GM12878 (cell line): Measurements from ENCODE around the gene SHB. TPM values are rescaled to one million over a fixed set of nuclear protein-coding genes. Genes with fewer than 3 reads are reported as not detected.

Experiments used
- ATAC-seq: fragments of 200-7000 bp; cut with Tn5 transposase; 3 replicates; pipeline ENCODE4 v1.9.1; 2020; ENCODE audit warnings: mild to moderate bottlenecking, moderate library complexity
- BruUV-seq: library from RNA; stranded (reverse); fragments of 400-500 nt; replicated peaks from 2 replicates; lab custom pipeline; 2021; lab: Mats Ljungman, UMichigan
- CTCF ChIA-PET: fragments of 300-600 bp; sonication (Branson Sonifier 250); formaldehyde crosslinking; extraction: SDS; loops from one replicate; lab custom pipeline; 2021; ENCODE audit warnings: inconsistent platforms; lab: Yijun Ruan, JAX
- POLR2A ChIA-PET: fragments of 350-600 bp; formaldehyde crosslinking; extraction: SDS; loops from one replicate; lab custom pipeline; 2021; ENCODE audit warnings: inconsistent platforms; lab: Charles Lee
- RAD21 ChIA-PET: fragments of 300-600 bp; sonication (Branson Sonifier 250); formaldehyde crosslinking; loops from one replicate; lab custom pipeline; 2023; ENCODE audit warnings: antibody characterized with exemption; ENCODE audit not compliant: unreplicated experiment; lab: Charles Lee
- SMC1A ChIA-PET: fragments of 300-600 bp; sonication (Branson Sonifier 250); formaldehyde crosslinking; loops from one replicate; lab custom pipeline; 2023; ENCODE audit not compliant: unreplicated experiment, uncharacterized antibody; lab: Charles Lee
- DNase-seq: peaks from one replicate; pipeline ENCODE4 v3.0.0-alpha.2; 2011; ENCODE audit warnings: low read depth, low spot score
- FAIRE-seq: peaks from 3 replicates; lab custom pipeline; 2011; peaks lifted over from hg19 to GRCh38; lab: Jason Lieb, UNC
- H2AFZ ChIP-seq: 2 replicates; pipeline ENCODE4 v1.6.0; 2011; ENCODE audit warnings: low read depth, low read length, control low read depth; ENCODE audit not compliant: control insufficient read depth
- H3K27ac ChIP-seq: 2 replicates; pipeline ENCODE4 v1.5.1; 2011; ENCODE audit warnings: control low read depth; ENCODE audit not compliant: control insufficient read depth, insufficient read depth
- H3K27me3 ChIP-seq, 2 experiments: replicated peaks in 1 of 2; 2 replicates each; pipeline versions ENCODE4 v1.6.0 to v1.6.1; 2011; ENCODE audit warnings: low read length in 1 of 2; ENCODE audit not compliant: control insufficient read depth in 2 of 2, insufficient read depth in 2 of 2
- H3K36me3 ChIP-seq, 2 experiments: 2 replicates each; pipeline ENCODE4 v1.5.1; 2011; ENCODE audit warnings: low read length in 1 of 2; ENCODE audit not compliant: control insufficient read depth in 2 of 2, insufficient read depth in 2 of 2
- H3K4me1 ChIP-seq: 2 replicates; pipeline ENCODE4 v1.6.1; 2011; ENCODE audit warnings: mild to moderate bottlenecking, low read length, moderate library complexity, mixed read lengths; ENCODE audit not compliant: control insufficient read depth, insufficient read depth
- H3K4me2 ChIP-seq: 2 replicates; pipeline ENCODE4 v1.6.0; 2011; ENCODE audit warnings: control low read depth; ENCODE audit not compliant: control insufficient read depth, insufficient read depth
- H3K4me3 ChIP-seq: fragments of 200-600 bp; sonication (generic); 2 replicates; pipeline ENCODE4 v1.5.1; 2016
- H3K79me2 ChIP-seq: 2 replicates; pipeline ENCODE4 v1.6.0; 2011; ENCODE audit warnings: low read length; ENCODE audit not compliant: control insufficient read depth, insufficient read depth
- H3K9ac ChIP-seq: 2 replicates; pipeline ENCODE4 v1.8.0; 2011; ENCODE audit warnings: low read length, control low read depth, mixed read lengths; ENCODE audit not compliant: control insufficient read depth, insufficient read depth
- H3K9me3 ChIP-seq: replicated peaks from 3 replicates; pipeline ENCODE4 v1.5.1; 2011; ENCODE audit warnings: mild to moderate bottlenecking, low read length; ENCODE audit not compliant: control insufficient read depth, insufficient read depth
- H4K20me1 ChIP-seq: 2 replicates; pipeline ENCODE4 v1.6.0; 2011; ENCODE audit not compliant: control insufficient read depth, insufficient read depth
- ETV6 ChIP-seq, 2 experiments: fragments of 450-650 bp in 1 of 2; IDR thresholded peaks in 1 of 2; conservative IDR thresholded peaks in 1 of 2; 2 replicates each; pipeline ENCODE4 v1.6.1; 2014; ENCODE audit warnings: antibody characterized with exemption in 1 of 2, borderline replicate concordance in 1 of 2, low read depth in 1 of 2, mild to moderate bottlenecking in 1 of 2, moderate library complexity in 1 of 2
- PAX5 ChIP-seq: IDR thresholded peaks from 2 replicates; pipeline ENCODE4 v1.6.1; 2011; ENCODE audit warnings: low read depth, low read length, borderline replicate concordance
- SPI1 ChIP-seq: IDR thresholded peaks from 2 replicates; pipeline ENCODE4 v1.6.1; 2011; ENCODE audit warnings: low read depth, mild to moderate bottlenecking, low read length, moderate library complexity, borderline replicate concordance; ENCODE audit not compliant: insufficient read depth
- TCF12 ChIP-seq: IDR thresholded peaks from 2 replicates; pipeline ENCODE4 v1.6.1; 2011; ENCODE audit warnings: low read depth, mild to moderate bottlenecking, low read length
- ZBED1 ChIP-seq: IDR thresholded peaks from 2 replicates; pipeline ENCODE4 v1.6.1; 2016; ENCODE audit warnings: borderline replicate concordance
- ZNF24 ChIP-seq: fragments of 450-650 bp; IDR thresholded peaks from 2 replicates; pipeline ENCODE4 v1.6.1; 2017; ENCODE audit warnings: antibody characterized with exemption, mild to moderate bottlenecking
- ZNF274 ChIP-seq: IDR thresholded peaks from one replicate; pipeline ENCODE4 v1.8.0; 2011; ENCODE audit not compliant: insufficient read length, insufficient read depth
- WGBS: methylation state at CpG from one replicate; pipeline ENCODE4 v1.1.6; 2016; ENCODE audit warnings: low lambda C conversion rate; ENCODE audit not compliant: insufficient replicate concordance, insufficient coverage; ENCODE audit errors: missing lambda C conversion rate; 5-methylcytosine and 5-hydroxymethylcytosine counted together
- in situ Hi-C: fragments of 300-500 bp; cut with MboI; formaldehyde crosslinking; loops from 9 replicates; pipeline ENCODE4 v1.14.3; 2018; ENCODE audit warnings: mixed read lengths
- intact Hi-C: fragments of 100-400 bp; cut with micrococcal nuclease; formaldehyde crosslinking; loops from one replicate; pipeline ENCODE4 v1.14.2; 2022; ENCODE audit not compliant: unreplicated experiment
- polyA plus RNA-seq, 11 experiments: library from polyadenylated mRNA; depleted of rRNA in 4 of 11; unstranded in 6 of 11; stranded (reverse) in 5 of 11; fragments of >200 nt; fragmentation: Nextera tagmentation in 4 of 11; fragmentation: Illumina TruSeq in 1 of 11; extraction: Ambion mirVana in 4 of 11; extraction: Trizol in 1 of 11; gene quantifications; 1 replicate in 1 of 11; 2 replicates in 10 of 11; pipeline versions ENCODE4 v1.2.1 to v1.2.3, GENCODE V29; 2011 to 2016; ENCODE audit warnings: inconsistent platforms in 2 of 11, missing spikeins in 2 of 11, low read depth in 1 of 11
- total RNA-seq, 4 experiments: library from RNA; depleted of rRNA in 3 of 4; stranded (reverse); fragments of >200 nt in 3 of 4; fragmentation: Illumina TruSeq in 1 of 4; extraction: Trizol in 1 of 4; gene quantifications; 2 replicates each; pipeline versions ENCODE4 v1.2.1 to v1.2.3, GENCODE V29; 2013 to 2021
- TF ChIP-seq, protein P1 (sequence below): fragments of 450-650 bp; formaldehyde crosslinking; IDR thresholded peaks from 2 replicates; pipeline ENCODE4 v1.5.0; 2022; ENCODE audit warnings: mild to moderate bottlenecking, missing genetic modification characterization
- TF ChIP-seq, protein P2 (sequence below): fragments of 450-650 bp; IDR thresholded peaks from 2 replicates; pipeline ENCODE4 v1.6.1; 2017; ENCODE audit warnings: low read depth, mild to moderate bottlenecking, moderate library complexity
- TF ChIP-seq, protein P3 (sequence below): fragments of 450-650 bp; IDR thresholded peaks from 2 replicates; pipeline ENCODE4 v1.6.1; 2018; ENCODE audit warnings: borderline replicate concordance, mild to moderate bottlenecking; ENCODE audit not compliant: partially characterized antibody
- TF ChIP-seq, protein P4 (sequence below): IDR thresholded peaks from 2 replicates; pipeline ENCODE4 v1.6.1; 2012; ENCODE audit warnings: low read length, inconsistent platforms

The SHB gene
- total and polyA plus RNA-seq, 10 of the 15 experiments (the other 5 are each of a cell fraction or from before 2014, with no cell fraction given): 0.29 to 6.2 (median 1.3) TPM

DNA sequence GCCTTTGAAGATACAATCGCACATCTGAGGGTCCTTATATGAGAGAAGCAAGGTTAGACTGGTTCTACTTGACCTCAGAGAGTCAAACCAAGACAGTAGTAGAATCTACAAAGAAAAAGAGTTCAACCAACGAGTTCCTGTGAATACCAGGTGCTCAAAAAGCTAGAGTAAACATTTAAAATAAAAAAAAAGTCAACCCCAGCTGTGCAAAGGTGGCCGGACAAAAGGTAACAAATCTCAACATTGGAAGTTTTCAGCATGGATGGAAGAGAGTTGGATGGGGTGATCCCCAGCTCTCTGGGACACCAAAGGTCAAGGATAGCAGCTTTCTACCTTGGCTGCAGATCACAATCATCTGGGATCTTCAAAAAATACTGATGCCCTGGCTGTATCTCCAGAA is 14.4 kb downstream of the SHB start:
- ChIA-PET SMC1A (interaction anchor here (0.7 to 4.0 kb wide), 3 partner anchors 8 to 34 kb away, joined by 3 to 27 read pairs (median 3); no protein-coding TSS in a partner anchor), POLR2A (interaction anchor here (1.0 kb wide), 1 partner anchor 29 kb away, joined by 3 read pairs; no protein-coding TSS in a partner anchor), CTCF (interaction anchor here (1.2 to 2.6 kb wide), 5 partner anchors 9 to 46 kb away, joined by 3 to 7 read pairs (median 5); no protein-coding TSS in a partner anchor), RAD21 (interaction anchor here (0.8 to 1.6 kb wide), 2 partner anchors 9 to 18 kb away, joined by 4 to 5 read pairs; no protein-coding TSS in a partner anchor)
- no peak overlapping the region for H3K9ac ChIP-seq
- H3K4me3 ChIP-seq: no peak overlapping the region
- H3K4me2 ChIP-seq: no peak overlapping the region
- no peak overlapping the region for H3K27ac ChIP-seq
- in situ Hi-C loops (no loop called here), intact Hi-C loops (no loop called here)
- DNase-seq (no peak), FAIRE-seq (no peak), ATAC-seq (no peak)
- no peaks in the 10 kb centered on the region for H3K4me1 ChIP-seq
- no peaks in the 10 kb centered on the region for H3K9me3 ChIP-seq
- no peaks in the 10 kb centered on the region; a peak in 1 of 4 replicates for H3K27me3 ChIP-seq
- H2AFZ ChIP-seq: no peak overlapping the region
- TF ChIP-seq ZNF274 (no peak), PAX5 (no peak), ZNF24 (no peak), ETV6 (conservative IDR thresholded peaks at IDR 0.05 in 1 of 2, IDR thresholded peaks at IDR 0.05 in 1 of 2; ENCODE audit: borderline replicate concordance in 1 of 2, low read depth in 1 of 2) (no peak), SPI1 (no peak), TCF12 (no peak), ZBED1 (no peak)
- TF ChIP-seq, protein P1, sequence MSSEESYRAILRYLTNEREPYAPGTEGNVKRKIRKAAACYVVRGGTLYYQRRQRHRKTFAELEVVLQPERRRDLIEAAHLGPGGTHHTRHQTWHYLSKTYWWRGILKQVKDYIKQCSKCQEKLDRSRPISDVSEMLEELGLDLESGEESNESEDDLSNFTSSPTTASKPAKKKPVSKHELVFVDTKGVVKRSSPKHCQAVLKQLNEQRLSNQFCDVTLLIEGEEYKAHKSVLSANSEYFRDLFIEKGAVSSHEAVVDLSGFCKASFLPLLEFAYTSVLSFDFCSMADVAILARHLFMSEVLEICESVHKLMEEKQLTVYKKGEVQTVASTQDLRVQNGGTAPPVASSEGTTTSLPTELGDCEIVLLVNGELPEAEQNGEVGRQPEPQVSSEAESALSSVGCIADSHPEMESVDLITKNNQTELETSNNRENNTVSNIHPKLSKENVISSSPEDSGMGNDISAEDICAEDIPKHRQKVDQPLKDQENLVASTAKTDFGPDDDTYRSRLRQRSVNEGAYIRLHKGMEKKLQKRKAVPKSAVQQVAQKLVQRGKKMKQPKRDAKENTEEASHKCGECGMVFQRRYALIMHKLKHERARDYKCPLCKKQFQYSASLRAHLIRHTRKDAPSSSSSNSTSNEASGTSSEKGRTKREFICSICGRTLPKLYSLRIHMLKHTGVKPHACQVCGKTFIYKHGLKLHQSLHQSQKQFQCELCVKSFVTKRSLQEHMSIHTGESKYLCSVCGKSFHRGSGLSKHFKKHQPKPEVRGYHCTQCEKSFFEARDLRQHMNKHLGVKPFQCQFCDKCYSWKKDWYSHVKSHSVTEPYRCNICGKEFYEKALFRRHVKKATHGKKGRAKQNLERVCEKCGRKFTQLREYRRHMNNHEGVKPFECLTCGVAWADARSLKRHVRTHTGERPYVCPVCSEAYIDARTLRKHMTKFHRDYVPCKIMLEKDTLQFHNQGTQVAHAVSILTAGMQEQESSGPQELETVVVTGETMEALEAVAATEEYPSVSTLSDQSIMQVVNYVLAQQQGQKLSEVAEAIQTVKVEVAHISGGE (CRISPR knock-in tag): no peak
- TF ChIP-seq, protein P2, sequence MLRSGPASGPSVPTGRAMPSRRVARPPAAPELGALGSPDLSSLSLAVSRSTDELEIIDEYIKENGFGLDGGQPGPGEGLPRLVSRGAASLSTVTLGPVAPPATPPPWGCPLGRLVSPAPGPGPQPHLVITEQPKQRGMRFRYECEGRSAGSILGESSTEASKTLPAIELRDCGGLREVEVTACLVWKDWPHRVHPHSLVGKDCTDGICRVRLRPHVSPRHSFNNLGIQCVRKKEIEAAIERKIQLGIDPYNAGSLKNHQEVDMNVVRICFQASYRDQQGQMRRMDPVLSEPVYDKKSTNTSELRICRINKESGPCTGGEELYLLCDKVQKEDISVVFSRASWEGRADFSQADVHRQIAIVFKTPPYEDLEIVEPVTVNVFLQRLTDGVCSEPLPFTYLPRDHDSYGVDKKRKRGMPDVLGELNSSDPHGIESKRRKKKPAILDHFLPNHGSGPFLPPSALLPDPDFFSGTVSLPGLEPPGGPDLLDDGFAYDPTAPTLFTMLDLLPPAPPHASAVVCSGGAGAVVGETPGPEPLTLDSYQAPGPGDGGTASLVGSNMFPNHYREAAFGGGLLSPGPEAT: no peak
- TF ChIP-seq, protein P3, sequence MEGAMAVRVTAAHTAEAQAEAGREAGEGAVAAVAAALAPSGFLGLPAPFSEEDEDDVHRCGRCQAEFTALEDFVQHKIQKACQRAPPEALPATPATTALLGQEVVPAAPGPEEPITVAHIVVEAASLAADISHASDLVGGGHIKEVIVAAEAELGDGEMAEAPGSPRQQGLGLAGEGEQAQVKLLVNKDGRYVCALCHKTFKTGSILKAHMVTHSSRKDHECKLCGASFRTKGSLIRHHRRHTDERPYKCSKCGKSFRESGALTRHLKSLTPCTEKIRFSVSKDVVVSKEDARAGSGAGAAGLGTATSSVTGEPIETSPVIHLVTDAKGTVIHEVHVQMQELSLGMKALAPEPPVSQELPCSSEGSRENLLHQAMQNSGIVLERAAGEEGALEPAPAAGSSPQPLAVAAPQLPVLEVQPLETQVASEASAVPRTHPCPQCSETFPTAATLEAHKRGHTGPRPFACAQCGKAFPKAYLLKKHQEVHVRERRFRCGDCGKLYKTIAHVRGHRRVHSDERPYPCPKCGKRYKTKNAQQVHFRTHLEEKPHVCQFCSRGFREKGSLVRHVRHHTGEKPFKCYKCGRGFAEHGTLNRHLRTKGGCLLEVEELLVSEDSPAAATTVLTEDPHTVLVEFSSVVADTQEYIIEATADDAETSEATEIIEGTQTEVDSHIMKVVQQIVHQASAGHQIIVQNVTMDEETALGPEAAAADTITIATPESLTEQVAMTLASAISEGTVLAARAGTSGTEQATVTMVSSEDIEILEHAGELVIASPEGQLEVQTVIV: no peak
- TF ChIP-seq, protein P4, sequence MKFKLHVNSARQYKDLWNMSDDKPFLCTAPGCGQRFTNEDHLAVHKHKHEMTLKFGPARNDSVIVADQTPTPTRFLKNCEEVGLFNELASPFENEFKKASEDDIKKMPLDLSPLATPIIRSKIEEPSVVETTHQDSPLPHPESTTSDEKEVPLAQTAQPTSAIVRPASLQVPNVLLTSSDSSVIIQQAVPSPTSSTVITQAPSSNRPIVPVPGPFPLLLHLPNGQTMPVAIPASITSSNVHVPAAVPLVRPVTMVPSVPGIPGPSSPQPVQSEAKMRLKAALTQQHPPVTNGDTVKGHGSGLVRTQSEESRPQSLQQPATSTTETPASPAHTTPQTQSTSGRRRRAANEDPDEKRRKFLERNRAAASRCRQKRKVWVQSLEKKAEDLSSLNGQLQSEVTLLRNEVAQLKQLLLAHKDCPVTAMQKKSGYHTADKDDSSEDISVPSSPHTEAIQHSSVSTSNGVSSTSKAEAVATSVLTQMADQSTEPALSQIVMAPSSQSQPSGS: no peak
- no peaks in the 10 kb centered on the region for H3K36me3 ChIP-seq
- WGBS: 23% methylated on average over 3 of the region's 3 CpGs
- H4K20me1 ChIP-seq: no peaks in the 10 kb centered on the region
- BruUV-seq: no TSS peak
- no peaks in the 10 kb centered on the region for H3K79me2 ChIP-seq
